ENCODE measurements around the gene SMYD3.

Gene SMYD3

DNA sequence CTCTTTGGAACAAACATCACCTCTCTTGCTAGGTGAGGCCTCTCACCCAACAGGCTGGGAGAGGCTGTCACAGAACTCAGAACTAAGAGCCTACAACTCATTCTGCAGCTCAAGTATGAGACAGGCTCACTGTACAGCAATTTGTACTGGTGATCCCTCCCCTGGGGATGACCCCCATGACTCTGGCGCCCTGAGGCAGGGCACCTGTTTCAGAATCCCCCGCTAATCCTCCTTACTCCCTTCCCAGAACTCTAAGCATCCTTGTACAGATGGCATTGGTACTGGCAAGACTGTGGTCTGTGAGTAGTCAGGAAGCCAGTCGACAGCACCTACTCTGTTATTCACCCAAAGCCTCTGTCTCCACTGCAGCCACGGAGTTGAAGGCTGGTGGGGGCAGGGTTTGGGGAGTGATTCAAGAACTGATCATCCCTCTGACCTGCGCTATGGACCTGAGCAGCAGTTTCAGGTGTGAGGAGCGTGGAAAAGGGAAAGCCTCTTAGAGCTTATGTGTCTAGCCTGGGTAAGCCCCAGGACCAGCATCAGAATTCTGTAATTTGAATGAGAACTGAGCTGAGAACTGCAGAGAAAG, 696.8 kb downstream of the SMYD3 start:
- DNase-seq: no peak

DNA sequence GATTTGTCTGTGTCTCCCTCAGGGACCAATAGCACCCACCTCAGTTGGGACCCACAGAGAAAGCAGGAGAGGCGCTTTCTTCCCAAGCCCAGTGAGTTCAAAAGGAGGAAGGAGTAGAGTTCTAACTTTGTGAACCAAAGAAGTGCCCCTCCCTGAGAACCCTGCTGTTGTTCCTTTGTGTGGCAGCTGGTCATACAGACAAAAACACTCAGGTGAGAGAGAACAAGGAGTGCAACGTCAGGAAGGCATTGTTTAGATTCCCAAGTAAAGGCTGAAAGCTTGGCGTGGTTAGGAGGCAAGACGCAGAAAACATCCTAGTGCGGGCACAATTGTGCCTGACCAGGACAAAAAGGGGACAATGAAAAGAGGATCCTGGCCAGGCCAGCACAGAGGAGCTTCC, 697.7 kb downstream of the SMYD3 start:
- no peak for DNase-seq

DNA sequence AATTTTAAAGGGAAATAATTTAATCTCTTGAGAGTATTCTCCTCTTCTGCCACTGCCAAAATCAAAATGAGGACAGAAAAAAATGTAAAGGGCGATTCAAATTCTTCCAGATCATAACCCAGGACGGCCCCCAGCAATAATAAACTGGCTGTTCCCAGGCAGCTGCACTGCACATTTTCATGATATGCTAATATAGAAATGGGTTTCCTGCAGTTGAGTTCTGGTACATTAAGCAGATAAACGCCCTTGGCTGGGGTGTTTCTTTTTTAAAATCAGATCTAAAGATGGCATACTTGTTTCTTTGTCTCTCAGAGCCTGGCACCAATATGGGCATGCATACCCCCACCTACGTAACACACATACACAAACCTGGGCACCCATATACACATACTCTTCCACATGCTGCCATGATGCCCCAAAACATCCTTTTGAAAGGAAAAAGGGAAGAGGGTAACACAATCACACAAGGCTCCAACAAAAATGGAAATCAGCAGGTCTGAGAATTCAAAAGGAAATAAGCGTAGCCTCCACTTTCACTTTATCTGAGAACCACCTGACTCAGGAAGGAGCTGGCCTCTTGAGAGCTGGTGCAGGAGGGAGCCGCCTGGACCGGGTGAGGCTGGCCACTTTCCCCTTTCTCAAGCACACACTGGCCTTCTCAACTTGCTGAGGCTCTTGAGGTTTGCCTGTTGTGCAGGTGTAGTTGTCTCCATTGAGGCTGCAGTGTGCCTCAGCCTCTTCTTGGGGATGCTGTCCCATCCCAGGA, 698.9 kb downstream of the SMYD3 start:
- DNase-seq: no peak

DNA sequence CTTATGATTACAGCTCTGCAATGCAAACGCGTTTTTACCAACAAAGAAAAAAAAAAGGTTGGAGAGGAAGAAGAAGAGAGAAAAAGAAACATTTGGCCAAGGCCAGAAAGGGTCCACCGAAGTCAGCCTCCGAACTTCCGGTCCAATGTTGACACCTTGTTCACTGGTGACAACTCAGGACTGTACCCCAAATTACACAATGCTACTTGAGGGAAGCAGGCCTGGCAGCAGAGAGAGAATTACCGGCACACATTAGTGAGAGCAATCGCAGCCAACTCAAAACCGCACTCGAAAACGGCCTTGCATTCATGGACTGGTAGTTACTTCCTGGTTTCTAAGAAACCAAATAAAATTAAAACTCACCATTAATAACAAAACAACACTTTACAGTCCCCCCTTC, 699.8 kb downstream of the SMYD3 start:
- DNase-seq: no peak

DNA sequence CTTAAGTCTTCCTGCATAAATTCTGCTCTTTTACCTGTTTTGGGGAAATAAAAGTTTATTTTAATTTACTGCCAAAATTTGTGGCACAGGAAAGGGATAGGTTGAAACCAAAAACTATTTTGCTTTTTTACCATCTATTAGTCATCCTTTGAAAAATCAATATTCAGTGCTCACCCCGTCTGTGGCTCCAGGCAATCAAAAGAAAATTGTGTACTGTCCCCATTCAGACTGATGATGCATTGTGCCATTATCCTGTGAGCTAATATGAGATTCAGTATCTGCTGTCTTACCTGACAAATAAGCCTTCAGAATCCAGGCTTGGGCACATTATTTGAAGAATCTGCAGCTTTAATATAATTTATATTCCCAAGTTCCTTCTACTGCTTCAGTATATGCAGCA, 701.5 kb downstream of the SMYD3 start:
- no peak for DNase-seq

DNA sequence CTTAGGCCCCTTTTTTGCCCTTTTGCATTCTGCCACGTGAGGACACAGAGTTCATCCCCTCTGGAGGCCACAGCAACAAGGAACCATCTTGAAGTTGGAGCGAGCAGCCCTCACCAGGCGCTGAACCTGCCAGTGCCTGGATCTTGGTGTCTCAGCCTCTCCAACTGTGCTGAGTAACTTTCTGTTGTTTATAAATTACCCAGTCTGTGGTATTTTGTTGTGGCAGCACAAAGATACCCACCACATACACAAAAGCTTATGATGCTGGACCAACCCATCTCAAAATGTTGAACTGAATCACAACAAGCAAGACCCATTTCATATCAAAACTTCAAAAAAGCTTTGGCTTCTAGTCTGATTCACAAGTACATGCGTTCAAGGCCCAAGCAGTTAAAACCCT, 702.4 kb downstream of the SMYD3 start:
- no peak for DNase-seq

DNA sequence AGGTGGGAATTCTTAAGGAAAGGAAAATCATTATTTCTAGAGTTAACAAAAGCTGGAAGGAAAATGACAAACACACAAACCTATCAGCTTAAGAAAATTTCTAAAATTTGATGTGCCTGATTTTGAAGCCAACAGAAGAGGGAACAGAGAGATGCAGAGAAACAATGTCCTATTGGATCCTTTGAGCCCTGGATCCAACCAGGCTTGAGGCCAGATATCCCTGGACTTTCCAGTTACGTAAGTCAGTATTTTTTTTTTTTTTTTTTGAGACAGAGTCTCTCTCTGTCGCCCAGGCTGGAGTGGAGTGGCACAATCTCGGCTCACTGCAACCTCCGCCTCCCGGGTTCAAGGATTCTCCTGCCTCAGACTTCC, 703.4 kb downstream of the SMYD3 start:
- no peak for DNase-seq

DNA sequence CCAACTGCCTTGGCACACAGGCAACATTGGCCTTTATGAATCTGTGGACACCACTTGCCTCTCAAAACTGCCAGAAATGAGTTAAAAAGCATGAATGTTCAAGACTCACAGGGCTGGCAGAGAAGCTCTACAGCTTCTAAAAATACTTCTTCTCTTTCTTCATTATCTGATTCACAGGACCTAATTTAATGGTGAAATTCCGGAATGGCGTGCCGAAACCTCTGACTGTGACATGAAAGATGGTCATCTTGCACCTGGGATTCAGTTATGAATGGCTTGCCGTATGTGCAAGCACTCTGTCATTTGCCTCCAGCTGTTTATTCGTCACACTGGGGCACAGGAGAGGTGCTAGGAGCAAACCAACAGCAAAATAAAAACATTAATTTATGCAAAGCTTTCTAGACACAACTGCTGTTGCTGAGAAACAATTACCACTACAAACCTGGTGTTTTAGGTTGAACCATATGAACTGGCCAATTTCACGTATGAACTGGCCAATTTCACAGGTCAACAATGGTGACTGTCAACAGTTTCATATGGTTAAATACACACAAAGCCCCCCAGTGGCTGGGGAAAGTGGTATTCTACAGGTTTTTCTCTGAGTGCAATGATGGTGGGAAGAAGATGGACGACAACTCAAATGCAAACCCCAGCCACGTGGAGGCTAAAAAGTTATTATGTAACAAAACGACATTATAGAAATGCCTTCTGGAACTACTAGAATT, 704.0 kb downstream of the SMYD3 start:
- DNase-seq: no peak

DNA sequence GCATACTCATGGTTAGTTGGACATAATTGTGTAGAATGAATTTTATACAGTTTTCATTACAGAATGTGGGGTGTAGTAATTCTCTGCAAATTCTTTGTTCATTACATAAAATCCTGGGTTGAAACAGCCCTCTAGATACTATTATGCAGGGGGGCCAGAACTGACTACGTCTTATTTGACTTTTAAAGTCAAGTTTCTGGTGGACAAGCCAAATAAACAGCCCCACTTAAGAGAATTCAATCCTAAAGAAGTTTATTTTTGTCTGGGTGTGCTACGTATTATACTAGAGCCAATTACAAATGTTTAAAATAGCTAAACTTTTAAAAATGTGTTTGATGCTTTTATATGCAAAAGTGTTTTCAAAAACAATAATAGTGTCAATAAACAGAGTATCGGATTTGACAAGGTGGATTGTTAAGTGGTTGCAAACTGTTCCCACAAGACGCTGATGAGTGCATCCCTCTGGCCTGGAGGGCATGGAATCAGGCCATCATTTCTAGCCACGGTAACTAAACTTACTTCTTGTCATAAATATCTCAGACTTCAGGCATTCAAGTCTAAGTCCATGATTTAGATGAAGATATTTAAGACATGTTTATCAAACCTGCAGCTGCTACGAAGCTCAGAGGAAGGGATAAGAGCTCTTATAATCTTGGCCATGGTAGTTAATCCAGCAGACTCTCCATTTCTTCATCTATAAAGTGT, 706.0 kb downstream of the SMYD3 start:
- no peak for DNase-seq

DNA sequence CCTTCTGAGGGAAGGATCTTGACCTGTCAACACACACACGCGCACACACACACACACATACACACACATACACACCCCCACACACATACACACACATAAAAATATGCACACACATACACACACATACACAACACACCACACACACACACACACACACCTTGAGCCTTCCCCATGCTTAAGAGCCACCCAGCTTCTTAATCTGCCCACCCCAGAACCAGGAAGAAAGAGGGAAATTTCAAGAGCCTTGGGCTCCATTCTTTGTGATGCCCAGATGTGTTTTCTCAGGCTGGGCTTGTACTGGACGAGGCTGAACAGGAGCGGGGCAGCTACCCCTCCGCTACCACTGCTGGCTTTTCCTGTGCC, 708.7 kb downstream of the SMYD3 start:
- no peak for DNase-seq

DNA sequence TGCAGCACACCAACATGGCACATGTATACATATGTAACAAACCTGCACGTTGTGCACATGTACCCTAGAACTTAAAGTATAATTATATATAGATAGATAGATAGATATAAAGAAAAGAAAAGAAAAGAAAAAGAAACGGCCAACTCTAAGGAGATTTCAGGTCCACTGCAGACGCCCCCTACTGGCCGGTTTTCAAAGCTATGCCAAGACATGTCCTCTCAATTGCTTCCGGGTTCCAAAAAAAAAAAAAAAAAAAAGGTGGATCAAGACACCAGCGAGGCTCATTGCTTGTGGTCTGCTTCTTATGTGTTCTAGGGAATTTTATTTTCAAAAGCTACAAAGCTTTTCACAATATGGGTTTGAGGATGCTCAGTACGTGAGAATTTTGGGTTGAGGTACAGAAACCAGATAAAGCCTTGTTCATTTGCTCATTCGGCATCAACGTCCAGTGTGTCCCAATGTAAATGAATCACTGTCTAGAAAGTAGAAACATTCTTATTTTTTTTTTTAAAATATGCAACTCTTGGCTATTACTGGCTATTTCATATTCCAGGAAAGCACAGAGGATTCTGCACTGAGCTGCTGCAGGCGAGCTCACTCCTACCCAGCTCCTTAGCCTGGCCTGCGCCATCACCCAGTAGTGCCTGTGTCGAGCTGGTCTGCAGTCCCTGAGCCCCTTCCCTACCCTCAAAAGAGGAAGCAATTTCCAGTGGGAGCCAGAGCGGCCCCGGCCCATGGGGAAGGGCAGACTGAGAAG, 709.3 kb downstream of the SMYD3 start:
- DNase-seq: peak; percentile 28

DNA sequence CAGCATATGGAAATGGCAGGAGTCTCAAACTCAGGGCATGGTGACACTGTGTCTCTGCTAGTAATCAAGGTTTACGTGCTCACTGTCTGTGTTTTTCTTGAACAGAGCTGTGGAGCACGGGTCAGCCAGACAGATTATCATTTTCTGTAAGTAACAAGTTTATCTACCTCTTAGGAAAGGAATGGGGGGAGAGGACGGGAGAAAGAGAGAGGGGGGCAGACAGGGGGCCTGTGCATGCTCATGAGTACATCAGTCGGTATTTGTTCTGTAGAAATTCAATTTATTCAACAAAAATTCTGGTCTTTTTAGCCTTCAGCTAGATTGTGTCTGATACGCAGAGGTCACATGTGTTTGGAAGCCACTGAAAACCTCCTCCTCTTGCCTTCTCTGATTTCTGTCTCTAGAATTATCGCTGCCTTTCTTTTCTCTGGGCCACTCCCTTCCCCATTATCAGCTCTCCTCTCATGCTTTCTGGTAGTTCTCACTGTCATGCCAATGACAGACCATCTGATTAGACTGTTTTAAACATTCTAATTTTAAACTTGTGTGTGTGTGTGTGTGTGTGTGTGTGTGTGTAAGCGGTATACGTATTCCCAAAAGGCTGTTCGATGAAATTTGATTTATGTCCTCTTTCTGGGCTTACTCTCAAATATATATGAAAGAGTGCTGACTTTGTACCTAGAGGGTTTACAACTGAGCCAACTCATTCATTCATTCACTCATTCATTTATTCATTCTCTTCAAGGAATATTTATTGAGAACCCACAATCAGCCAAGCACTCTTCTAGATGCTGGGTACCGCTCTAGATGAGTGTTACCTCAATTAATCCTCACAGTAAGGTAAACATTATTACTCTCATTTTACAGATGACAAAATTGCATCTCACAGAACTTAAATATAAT, 715.4 kb downstream of the SMYD3 start:
- peak; percentile 13 for DNase-seq

DNA sequence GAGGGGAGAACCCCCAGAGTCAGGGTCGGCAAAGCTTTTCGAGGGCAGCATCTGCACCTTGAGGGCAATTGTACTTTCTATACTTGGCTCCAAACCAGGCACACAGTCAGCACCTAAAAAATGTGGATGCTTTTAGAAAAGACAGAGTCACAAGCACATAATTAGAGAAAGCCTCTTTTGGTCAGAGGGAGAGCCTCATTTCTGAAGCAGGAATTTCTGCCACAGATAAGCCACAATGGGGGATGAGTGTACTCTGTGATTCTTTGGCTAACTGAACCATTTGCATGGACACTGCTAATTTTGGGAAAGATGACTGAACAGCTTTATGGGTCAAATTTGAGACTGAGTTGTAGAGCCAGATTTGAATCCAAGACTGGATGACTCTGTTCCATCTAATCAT, 716.6 kb downstream of the SMYD3 start:
- DNase-seq: peak; percentile 77

DNA sequence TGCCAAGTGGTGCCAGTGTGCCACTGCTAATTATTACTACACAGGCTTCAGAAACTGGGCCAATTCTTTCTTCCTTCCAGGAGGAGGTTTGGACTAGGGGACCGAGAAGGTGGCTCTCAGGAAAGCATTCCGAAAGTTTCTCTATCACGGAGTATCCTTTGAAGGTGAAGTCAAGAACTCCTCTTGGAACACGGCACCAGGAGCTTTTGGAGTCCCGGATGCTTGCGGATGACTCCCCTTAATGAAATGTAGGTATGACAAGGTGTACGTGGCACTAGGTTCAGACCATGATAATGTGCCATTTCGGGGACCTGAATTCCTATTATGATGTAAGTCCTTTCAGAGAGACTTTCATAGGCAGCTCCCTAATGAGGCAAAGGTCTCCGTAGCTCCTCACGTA, 718.2 kb downstream of the SMYD3 start:
- DNase-seq: no peak

DNA sequence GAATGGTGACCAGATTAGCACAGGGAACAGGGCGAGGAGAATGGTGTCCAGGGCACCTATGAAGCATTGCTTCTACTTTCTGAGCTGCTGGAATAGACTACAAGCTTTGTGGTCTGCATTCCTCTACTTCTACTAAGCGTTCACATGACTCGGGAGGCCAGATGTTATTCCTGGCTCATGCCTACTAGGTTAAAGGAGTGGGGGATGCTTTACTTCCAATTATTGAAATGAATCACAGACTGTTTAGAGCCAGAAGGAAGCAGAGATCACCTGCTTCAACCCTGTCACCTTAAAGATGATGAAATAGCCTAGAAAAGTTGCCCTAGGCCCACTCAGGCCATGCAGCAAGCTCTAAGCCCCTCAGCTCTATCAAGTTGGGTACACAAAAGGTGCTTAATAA, 718.8 kb downstream of the SMYD3 start:
- DNase-seq: peak; percentile 97

DNA sequence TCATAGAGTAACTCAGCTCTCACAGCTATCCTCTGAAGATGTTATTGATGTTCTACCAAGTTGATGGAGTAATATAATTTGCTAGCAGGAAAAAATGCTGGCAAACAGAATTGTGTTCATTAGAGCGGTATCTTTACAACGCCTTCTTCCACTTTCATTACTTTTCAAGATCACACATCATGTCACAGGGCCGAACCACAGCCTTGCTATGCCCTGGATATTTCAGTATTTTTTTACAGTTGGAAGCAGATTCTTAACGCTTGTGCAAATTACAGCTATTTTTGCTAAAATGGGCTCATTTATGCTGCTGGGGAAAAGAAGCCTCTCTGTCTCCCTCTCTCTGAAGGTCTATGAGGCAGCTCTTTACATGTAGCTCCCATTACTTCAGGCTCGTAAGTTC, 720.1 kb downstream of the SMYD3 start:
- no peak for DNase-seq

DNA sequence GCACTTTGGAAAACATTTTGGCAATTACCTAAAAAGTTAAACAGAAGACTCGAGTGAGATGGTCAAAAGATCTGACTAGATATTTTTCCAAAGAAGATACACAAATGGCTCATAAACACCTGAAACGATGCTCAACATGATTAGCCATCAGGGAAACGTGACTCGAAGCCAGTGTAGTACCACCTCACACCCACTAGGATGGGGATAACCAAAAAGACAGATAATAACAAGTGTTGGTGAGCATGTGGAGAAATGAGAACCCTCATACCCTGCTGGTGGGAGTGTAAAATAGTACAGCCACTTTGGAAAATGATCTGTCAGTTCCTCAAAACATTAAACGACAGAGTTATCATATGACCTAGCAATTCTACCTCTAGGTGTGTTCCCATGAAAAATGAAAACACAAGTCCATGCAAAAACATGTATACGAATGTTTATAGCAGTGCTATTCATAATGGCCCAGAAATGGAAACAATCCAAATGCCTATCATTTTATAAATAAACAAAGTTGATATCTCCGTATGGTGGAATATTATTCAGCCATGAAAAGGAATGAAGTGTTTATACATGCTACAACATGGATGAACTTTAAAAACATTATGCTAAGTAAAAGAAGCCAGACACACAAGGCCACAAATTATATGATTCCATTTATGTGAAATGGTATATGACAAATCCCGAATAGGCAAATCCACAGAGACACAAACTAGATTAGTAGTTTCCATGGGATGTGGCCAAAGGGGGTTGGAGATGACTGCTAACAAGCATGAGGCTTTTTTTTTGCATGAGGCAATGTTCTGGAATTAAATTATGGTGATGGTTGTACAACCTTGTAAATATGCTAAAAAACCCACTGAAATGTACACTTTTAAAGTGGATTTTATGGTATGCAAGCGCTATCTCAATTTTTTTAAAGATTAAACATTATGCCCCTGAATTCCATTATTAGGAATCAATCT, 727.0 kb downstream of the SMYD3 start:
- DNase-seq: peak; percentile 53

DNA sequence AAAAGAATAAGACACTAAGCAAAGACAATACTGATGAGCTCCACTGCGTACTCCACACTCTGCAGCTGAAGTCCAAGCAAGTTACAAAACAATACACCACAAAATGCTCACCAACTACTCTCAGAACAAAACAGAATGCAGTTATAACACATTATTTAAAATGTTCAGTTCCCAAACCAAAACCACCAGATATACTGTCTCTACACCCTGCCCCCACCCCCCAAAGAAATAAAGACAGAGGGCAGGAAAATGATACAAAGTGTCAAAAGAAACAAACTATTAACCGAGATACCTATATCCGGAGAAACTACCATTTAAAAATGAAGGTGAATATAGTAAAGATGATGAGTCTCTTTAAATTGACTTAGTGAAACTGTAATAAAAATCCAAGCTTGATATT, 729.3 kb downstream of the SMYD3 start:
- DNase-seq: no peak

DNA sequence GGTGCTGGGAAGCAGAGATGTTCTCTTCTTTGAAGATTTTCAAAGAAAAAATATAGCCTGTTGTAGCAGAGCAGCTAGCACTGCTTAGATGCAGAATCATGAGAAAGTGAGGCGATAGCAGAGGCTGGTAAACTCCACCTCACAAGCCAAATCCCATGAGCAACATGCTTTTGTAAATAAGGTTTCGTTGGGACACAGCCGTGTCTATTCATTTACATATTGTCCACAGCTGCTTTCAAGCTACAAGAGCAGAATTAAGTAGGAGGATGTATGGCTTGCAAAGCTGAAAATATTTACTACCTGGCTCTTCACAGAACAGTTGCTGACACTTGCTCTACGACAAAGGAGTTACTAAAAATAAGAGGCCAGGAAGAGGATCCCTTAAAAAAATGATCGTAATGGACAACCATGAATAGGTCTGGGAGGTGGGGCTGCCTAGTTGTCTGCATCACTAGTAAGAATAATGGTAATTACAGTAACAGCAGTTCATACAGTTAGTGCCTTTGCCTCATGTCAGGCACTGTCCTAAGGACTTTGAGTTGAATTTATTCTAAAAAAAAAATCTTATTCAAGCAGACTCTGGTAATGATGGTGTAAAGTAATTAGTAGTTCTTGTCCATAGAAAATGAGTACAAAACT, 730.3 kb downstream of the SMYD3 start:
- DNase-seq: no peak

DNA sequence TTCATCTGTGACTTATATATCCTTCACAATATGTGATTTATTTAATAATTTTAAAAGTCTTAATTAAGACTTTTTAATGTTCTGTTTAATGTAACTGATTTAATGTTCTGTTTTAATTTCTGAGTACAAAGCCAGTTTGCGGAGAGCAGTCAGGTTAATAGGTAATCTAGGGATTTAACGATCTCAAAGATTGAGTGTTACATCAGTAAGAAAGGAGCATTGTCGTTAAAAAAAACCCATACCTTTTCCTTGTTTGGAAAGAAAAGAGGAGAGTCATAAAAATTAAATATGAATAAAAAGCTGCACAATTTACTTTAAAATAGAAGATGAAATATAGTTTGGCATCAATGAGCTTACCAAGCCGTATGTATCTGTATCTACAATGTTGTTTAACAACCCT, 730.9 kb downstream of the SMYD3 start:
- DNase-seq: no peak

Data from fibroblast of skin of right quadriceps (primary cell).